AG10803 (cell line): Measurements from ENCODE around the gene ZBTB20.

Source experiments
- DNase-seq: peaks from one replicate; pipeline ENCODE4 v3.0.0; 2010; ENCODE audit warnings: low read depth
- H3K4me3 ChIP-seq: 2 replicates; pipeline ENCODE4 v1.5.1; 2011; ENCODE audit warnings: mild to moderate bottlenecking, low read length, control low read depth
- CTCF ChIP-seq: conservative IDR thresholded peaks from 2 replicates; pipeline ENCODE4 v1.5.1; 2011; ENCODE audit warnings: mild to moderate bottlenecking, low read length, control low read depth, inconsistent platforms

ZBTB20 gene

GRCh38 chr3:114441386-114441785 lies 705.7 kb downstream of the ZBTB20 start:
- TF ChIP-seq CTCF = no peak
- no peak overlapping the region for H3K4me3 ChIP-seq
- no peak for DNase-seq

GRCh38 chr3:114440700-114441099 lies 706.4 kb downstream of the ZBTB20 start:
- TF ChIP-seq CTCF = no peak
- H3K4me3 ChIP-seq = no peak overlapping the region
- no peak for DNase-seq

- no peak for DNase-seq
- no peak for TF ChIP-seq CTCF
- no peak overlapping the region for H3K4me3 ChIP-seq
These were observed 707.8 kb downstream of the ZBTB20 start for GRCh38 chr3:114439284-114439683.

- DNase-seq = no peak
- no peak for TF ChIP-seq CTCF
- H3K4me3 ChIP-seq = no peak overlapping the region
These were observed 709.2 kb downstream of the ZBTB20 start for GRCh38 chr3:114437897-114438296.

GRCh38 chr3:114436182-114436581 lies 710.9 kb downstream of the ZBTB20 start:
- no peak for TF ChIP-seq CTCF
- DNase-seq = no peak
- H3K4me3 ChIP-seq = no peak overlapping the region

GRCh38 chr3:114435386-114436115 lies 711.5 kb downstream of the ZBTB20 start:
- no peak overlapping the region for H3K4me3 ChIP-seq
- no peak for DNase-seq
- TF ChIP-seq CTCF = no peak

- TF ChIP-seq CTCF = no peak
- no peak overlapping the region for H3K4me3 ChIP-seq
- no peak for DNase-seq
These were observed 714.8 kb downstream of the ZBTB20 start for GRCh38 chr3:114432310-114432709.
